Spleen (tissue), 11 donors: ENCODE results near the gene TCF7L2. TPM values are rescaled to one million over a fixed set of nuclear protein-coding genes. Genes with fewer than 3 reads are reported as not detected.

ENCODE experiments used
- DNase-seq: peaks from one replicate; pipeline ENCODE4 v3.0.0-alpha.2; 2020
- H3K27ac ChIP-seq, 8 donors: fragments of 200-600 bp; sonication (generic) in 7 of 8; 1 replicate in 4 of 8; 2 replicates in 4 of 8; pipeline versions ENCODE4 v1.5.0 to v1.8.0; 2016 to 2021; ENCODE audit warnings: inconsistent platforms in 4 of 8, mild to moderate bottlenecking in 4 of 8, moderate library complexity in 1 of 8
- H3K27me3 ChIP-seq, 7 donors: fragments of 200-600 bp; sonication (generic) in 6 of 7; replicated peaks in 1 of 7; 1 replicate in 4 of 7; 2 replicates in 3 of 7; pipeline versions ENCODE4 v1.5.0 to v1.8.0; 2016 to 2021; ENCODE audit warnings: inconsistent platforms in 3 of 7, mild to moderate bottlenecking in 1 of 7
- H3K36me3 ChIP-seq, 6 donors: fragments of 200-600 bp; sonication (generic) in 5 of 6; 1 replicate in 4 of 6; 2 replicates in 2 of 6; pipeline versions ENCODE4 v1.5.0 to v1.8.0; 2016 to 2021; ENCODE audit warnings: inconsistent platforms in 2 of 6
- H3K4me1 ChIP-seq, 6 donors: fragments of 200-600 bp; sonication (generic) in 5 of 6; 1 replicate in 3 of 6; 2 replicates in 3 of 6; pipeline versions ENCODE4 v1.5.0 to v1.8.0; 2016 to 2021; ENCODE audit warnings: inconsistent platforms in 3 of 6
- H3K4me3 ChIP-seq, 8 donors: fragments of 200-600 bp; sonication (generic) in 7 of 8; 1 replicate in 4 of 8; 2 replicates in 4 of 8; pipeline versions ENCODE4 v1.5.0 to v1.8.0; 2016 to 2021; ENCODE audit warnings: inconsistent platforms in 4 of 8, mild to moderate bottlenecking in 4 of 8, moderate library complexity in 2 of 8
- H3K9me3 ChIP-seq, 8 donors: fragments of 200-600 bp; sonication (generic) in 7 of 8; 1 replicate in 4 of 8; 2 replicates in 4 of 8; pipeline versions ENCODE4 v1.5.0 to v1.8.0; 2016 to 2021; ENCODE audit warnings: inconsistent platforms in 4 of 8
- CTCF ChIP-seq, 11 experiments: fragments of 200-600 bp in 7 of 11; fragments of 450-650 bp in 4 of 11; sonication (generic) in 4 of 11; IDR thresholded peaks in 8 of 11; conservative IDR thresholded peaks in 3 of 11; 1 replicate in 7 of 11; 2 replicates in 4 of 11; pipeline versions ENCODE4 v1.4.0 to v1.8.0; 2016 to 2021; ENCODE audit warnings: antibody characterized with exemption in 11 of 11, inconsistent platforms in 4 of 11, mild to moderate bottlenecking in 1 of 11
- POLR2A ChIP-seq, 3 donors: fragments of 450-650 bp; IDR thresholded peaks; one replicate each; pipeline ENCODE4 v1.5.1; 2017; ENCODE audit warnings: antibody characterized with exemption in 3 of 3, mild to moderate bottlenecking in 1 of 3
- POLR2AphosphoS5 ChIP-seq, 3 donors: sonication (generic); formaldehyde crosslinking; IDR thresholded peaks; one replicate each; pipeline ENCODE4 v1.5.1; 2017; ENCODE audit warnings: antibody characterized with exemption in 3 of 3
- WGBS, 5 donors: extraction: QIAGEN DNeasy Blood & Tissue Kit in 3 of 5; methylation state at CpG; one replicate each; pipeline versions ENCODE4 v1.1.5 to v1.1.7; 2013 to 2018; 5-methylcytosine and 5-hydroxymethylcytosine counted together
- intact Hi-C: fragments of 100-400 bp; cut with DNase I; formaldehyde crosslinking; loops from one replicate; pipeline ENCODE4 v1.15.0; 2023; ENCODE audit warnings: low total_unique reads
- polyA plus RNA-seq, 3 donors: library from polyadenylated mRNA; stranded (reverse); fragments of 200-250 nt; gene quantifications; one replicate each; pipeline ENCODE4 v1.2.1, GENCODE V29; 2013
- total RNA-seq, 7 donors: library from RNA; depleted of rRNA in 3 of 7; stranded (reverse); fragments of >200 nt in 3 of 7; fragmentation: NEBNext Ultra II Directional in 4 of 7; extraction: Animal tissue kit (Norgen Biotek cat#: 25700) in 4 of 7; gene quantifications; one replicate each; pipeline versions ENCODE4 v1.1.0 to v1.2.1, GENCODE V29; 2016 to 2021
- donor health status: healthy with polysubstance abuse.
- donor health status: DM: no; HTN: no; CAD: no; lungs with moderate emphysema.
- donor health status: DM: no; HTN: no; CAD: no.
- donor health status: Bipolar disorder and iron deficiency.
- donor health status: healthy.
- donor health status: DM: no; HTN: no; CAD: no.
- donor health status: DM: yes; HTN: yes; CAD: no.

The TCF7L2 gene
- total and polyA plus RNA-seq, 10 donors: 4.6 to 85.6 (median 34.7) TPM

GRCh38 chr10:112980937-112981336, 30.9 kb downstream of the TCF7L2 start:
- H3K27me3 ChIP-seq: peaks cover 0 to 73% (median 0%) of the 10 kb centered on the region in 7 donors
- no peaks in the 10 kb centered on the region for H3K9me3 ChIP-seq
- TF ChIP-seq POLR2A (IDR thresholded peaks at IDR 0.05) (no peak), CTCF (IDR thresholded peaks at IDR 0.05 in 8 of 11, conservative IDR thresholded peaks at IDR 0.05 in 3 of 11) (no peak), POLR2AphosphoS5 (IDR thresholded peaks at IDR 0.05) (no peak)
- DNase-seq: no peak
- H3K4me3 ChIP-seq: no peak overlapping the region
- no peak overlapping the region for H3K27ac ChIP-seq
- intact Hi-C loops: no loop called here
- peaks cover 0 to 8% (median 0%) of the 10 kb centered on the region in 6 donors for H3K36me3 ChIP-seq
- 52 to 83% (median 76%) methylated on average over 2 of the region's 2 CpGs for WGBS, 5 donors
- H3K4me1 ChIP-seq: peaks cover 10 to 45% (median 22%) of the 10 kb centered on the region in 6 donors

GRCh38 chr10:112981553-112981952, 31.5 kb downstream of the TCF7L2 start:
- Histone ChIP-seq H3K27ac (no peak overlapping the region), H3K4me3 (no peak overlapping the region), H3K36me3 (peaks cover 0 to 8% (median 0%) of the 10 kb centered on the region in 6 donors), H3K27me3 (peaks cover 0 to 76% (median 0%) of the 10 kb centered on the region in 7 donors), H3K9me3 (no peaks in the 10 kb centered on the region), H3K4me1 (peaks cover 16 to 51% (median 28%) of the 10 kb centered on the region in 6 donors)
- 23 to 37% (median 28%) methylated on average over 7 of the region's 7 CpGs for WGBS, 5 donors
- TF ChIP-seq CTCF (IDR thresholded peaks at IDR 0.05 in 8 of 11, conservative IDR thresholded peaks at IDR 0.05 in 3 of 11) (no peak), POLR2A (IDR thresholded peaks at IDR 0.05) (no peak), POLR2AphosphoS5 (IDR thresholded peaks at IDR 0.05) (no peak)
- DNase-seq: no peak
- intact Hi-C loops: no loop called here

GRCh38 chr10:112983444-112984056, 33.5 kb downstream of the TCF7L2 start:
- no peak for DNase-seq
- peaks cover 19 to 63% (median 35%) of the 10 kb centered on the region in 6 donors for H3K4me1 ChIP-seq
- H3K9me3 ChIP-seq: no peaks in the 10 kb centered on the region
- TF ChIP-seq POLR2AphosphoS5 (IDR thresholded peaks at IDR 0.05): no peak
- TF ChIP-seq POLR2A (IDR thresholded peaks at IDR 0.05): no peak
- no peak for TF ChIP-seq CTCF (IDR thresholded peaks at IDR 0.05 in 8 of 11, conservative IDR thresholded peaks at IDR 0.05 in 3 of 11)
- intact Hi-C loops: no loop called here
- H3K27me3 ChIP-seq: peaks cover 0 to 93% (median 0%) of the 10 kb centered on the region in 7 donors
- H3K4me3 ChIP-seq: no peak overlapping the region
- H3K36me3 ChIP-seq: peaks cover 0 to 12% (median 0%) of the 10 kb centered on the region in 6 donors
- 83 to 86% (median 85%) methylated on average over 9 of the region's 9 CpGs for WGBS, 5 donors
- H3K27ac ChIP-seq: no peak overlapping the region

GRCh38 chr10:112984756-112985155, 34.7 kb downstream of the TCF7L2 start:
- intact Hi-C loops: no loop called here
- no peaks in the 10 kb centered on the region for H3K9me3 ChIP-seq
- DNase-seq: no peak

More at GRCh38 chr10:112984756-112985155, 34.7 kb downstream of the TCF7L2 start:
- peaks cover 0 to 12% (median 0%) of the 10 kb centered on the region in 6 donors for H3K36me3 ChIP-seq
- TF ChIP-seq CTCF (IDR thresholded peaks at IDR 0.05 in 8 of 11, conservative IDR thresholded peaks at IDR 0.05 in 3 of 11) (no peak), POLR2A (IDR thresholded peaks at IDR 0.05) (no peak), POLR2AphosphoS5 (IDR thresholded peaks at IDR 0.05) (no peak)
- no peak overlapping the region for H3K27ac ChIP-seq
- H3K4me3 ChIP-seq: no peak overlapping the region
- peaks cover 23 to 75% (median 46%) of the 10 kb centered on the region in 6 donors for H3K4me1 ChIP-seq
- H3K27me3 ChIP-seq: peaks cover 0 to 92% (median 0%) of the 10 kb centered on the region in 7 donors
- 83 to 89% (median 85%) methylated on average over 8 of the region's 8 CpGs for WGBS, 5 donors
